ENCODE measurements around the gene PLEKHA7.
A peak's percentile ranks its signal among the peaks of the same experiment; 100 is the strongest.

The PLEKHA7 gene

DNA sequence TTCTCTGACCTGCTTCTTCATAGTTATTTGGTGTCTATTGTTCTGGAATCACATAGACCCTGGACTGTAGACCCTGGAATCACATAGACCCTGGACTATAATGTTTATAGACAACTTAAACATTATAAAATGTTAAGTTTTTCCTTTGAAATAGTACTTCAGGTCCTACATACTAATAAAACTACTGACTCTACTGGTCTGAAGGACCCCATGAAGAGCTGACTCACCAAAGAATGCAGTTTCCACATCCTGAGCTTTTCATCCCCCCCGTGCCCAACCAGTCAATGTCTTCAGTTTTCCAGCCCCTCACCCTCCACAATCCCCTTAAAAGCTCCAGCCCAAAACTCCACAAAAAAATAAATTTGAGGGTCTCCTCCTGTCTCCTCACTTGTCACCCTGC is 6.6 kb upstream of the PLEKHA7 start:
- FAIRE-seq = no peak

DNA sequence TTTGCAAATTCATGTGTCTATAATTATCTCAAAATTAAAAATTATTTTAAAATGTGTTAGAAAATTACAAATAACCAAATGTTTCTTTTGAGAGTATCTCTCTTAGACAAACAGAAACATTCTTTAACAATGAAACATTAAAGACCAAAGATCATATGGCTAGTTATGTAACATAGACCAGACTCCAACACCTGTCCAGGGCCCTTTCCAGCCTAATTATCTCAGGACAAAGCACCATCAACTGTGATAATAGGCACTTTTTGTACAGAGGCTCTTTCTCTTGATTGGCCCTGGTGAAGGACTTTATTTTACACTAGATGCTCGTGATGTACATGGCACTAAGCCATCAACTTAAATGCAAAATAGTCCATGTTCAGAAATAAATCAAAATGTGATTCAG is 5.0 kb upstream of the PLEKHA7 start:
- no peak for DNase-seq (ENCODE audit: insufficient read length)
- TF ChIP-seq POLR2AphosphoS5 (IDR thresholded peaks at IDR 0.05; ENCODE audit: low read depth, low read length) (no peak), TAF1 (IDR thresholded peaks at IDR 0.05; ENCODE audit: borderline replicate concordance, low read depth, low read length) (no peak), POLR2A (IDR thresholded peaks at IDR 0.05; ENCODE audit: low read depth, low read length) (no peak)
- no peak for FAIRE-seq

More for the DNA sequence above, 6.6 kb upstream of the PLEKHA7 start:
- TF ChIP-seq POLR2AphosphoS5 (IDR thresholded peaks at IDR 0.05; ENCODE audit: low read depth, low read length) (no peak), POLR2A (IDR thresholded peaks at IDR 0.05; ENCODE audit: low read depth, low read length) (no peak), TAF1 (IDR thresholded peaks at IDR 0.05; ENCODE audit: borderline replicate concordance, low read depth, low read length) (no peak)
- DNase-seq (ENCODE audit: insufficient read length) = no peak

DNA sequence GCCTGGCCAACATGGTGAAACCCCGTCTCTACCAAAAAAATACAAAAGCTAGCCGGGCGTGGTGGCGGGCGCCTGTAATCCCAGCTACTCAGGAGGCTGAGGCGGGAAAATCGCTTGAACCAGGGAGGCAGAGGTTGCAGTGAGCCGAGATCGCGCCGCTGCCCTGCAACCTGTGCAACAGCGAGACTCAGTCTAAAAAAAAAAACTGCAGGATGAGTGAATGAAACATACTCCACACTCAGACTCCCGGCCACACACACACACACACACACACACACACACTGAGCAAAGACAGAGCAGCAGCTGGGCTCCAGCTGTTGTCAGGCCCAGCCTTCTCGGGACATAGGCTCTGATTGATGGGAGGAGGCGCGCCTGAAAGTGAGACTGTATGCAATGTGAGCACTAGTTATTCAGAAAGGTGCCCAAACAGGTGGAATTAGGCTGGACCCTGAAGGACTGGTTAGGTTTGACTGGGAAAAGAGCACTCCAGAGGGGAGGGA is 1.5 kb upstream of the PLEKHA7 start:
- DNase-seq (ENCODE audit: insufficient read length) = no peak
- no peak for FAIRE-seq
- TF ChIP-seq POLR2A (IDR thresholded peaks at IDR 0.05; ENCODE audit: low read depth, low read length) (no peak), POLR2AphosphoS5 (IDR thresholded peaks at IDR 0.05; ENCODE audit: low read depth, low read length) (no peak), TAF1 (IDR thresholded peaks at IDR 0.05; ENCODE audit: borderline replicate concordance, low read depth, low read length) (no peak)

DNA sequence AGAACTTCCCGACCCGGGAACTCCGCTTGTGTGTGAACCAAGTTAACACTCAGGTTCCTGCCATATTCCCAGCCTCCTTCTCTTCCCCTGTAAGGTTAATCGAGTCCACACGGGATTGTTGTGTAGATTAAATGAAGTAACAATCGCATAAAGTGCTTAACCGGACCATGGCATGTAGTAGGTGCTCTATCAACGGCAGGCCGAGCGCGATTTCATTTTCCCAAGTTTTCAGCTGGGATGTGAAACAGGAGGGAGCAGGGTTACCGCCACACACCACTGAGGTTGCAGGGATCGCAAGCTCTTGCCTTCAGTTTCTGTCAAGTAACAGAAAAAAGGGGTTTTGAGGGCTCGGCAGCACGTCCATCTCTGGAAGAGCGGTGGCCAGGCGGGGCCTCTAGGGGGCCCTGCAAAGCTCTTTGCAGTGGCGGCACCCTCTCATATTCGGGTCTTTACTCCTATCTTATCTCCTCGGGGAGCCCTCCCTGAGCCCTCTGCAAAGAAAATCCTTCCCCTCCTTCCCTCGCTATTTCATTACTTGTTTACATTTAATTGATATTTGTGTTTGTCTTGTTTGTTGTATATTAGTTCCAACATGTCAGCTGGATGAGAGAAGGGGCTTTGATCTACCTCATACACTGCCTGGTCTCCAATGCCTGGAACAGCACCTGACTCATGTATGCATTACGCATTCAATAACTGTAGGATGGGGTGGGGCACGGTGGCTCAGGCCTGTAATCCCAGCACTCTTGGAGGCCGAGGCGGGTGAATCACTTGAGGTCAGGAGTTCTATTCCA is 816 bp upstream of the PLEKHA7 start:
- DNase-seq (ENCODE audit: insufficient read length) (peak; percentile 37), FAIRE-seq (peak; percentile 54)
- no peak for TF ChIP-seq POLR2AphosphoS5 (IDR thresholded peaks at IDR 0.05; ENCODE audit: low read depth, low read length)
- no peak for TF ChIP-seq POLR2A (IDR thresholded peaks at IDR 0.05; ENCODE audit: low read depth, low read length)
- TF ChIP-seq TAF1 (IDR thresholded peaks at IDR 0.05; ENCODE audit: borderline replicate concordance, low read depth, low read length) = no peak

DNA sequence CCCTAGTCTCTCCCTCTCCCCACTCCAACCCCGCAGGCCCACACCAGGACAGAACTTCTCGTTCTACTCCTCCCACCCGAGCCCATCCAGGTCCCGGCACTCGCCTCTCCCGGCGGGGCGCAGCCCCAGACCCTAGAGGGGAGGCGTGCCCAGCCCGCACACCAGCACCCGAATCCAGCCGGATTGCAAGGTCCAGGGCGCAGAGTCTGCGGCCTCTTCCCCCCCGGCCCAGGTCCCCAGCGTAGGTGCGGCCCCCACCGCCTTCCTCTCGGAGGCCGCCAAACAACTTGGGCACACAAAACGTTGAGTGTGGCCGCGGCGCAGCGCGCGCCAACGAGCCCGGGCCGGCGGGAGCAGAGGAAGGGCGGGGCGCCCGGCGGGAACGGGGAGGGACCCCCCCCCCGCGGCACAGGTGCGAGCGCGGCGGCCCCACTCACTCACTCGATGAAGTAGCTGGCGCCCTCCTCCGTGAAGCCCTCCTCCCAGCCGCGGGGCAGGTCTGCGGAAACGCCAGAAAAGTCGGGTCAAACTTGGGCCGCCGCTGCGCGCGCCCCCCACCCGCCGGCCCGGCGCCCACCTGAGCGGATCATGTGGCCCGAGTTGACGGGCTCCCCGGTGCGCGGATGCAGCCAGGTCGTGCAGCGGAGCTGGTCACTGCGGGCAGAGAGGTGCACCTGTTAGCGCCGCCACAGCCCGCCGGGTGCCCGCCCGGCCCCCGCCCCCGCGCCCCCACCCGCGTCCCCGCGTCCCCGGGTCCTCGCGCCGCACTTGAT is 480 bp downstream of the PLEKHA7 start:
- TF ChIP-seq POLR2A (IDR thresholded peaks at IDR 0.05; ENCODE audit: low read depth, low read length) (no peak), TAF1 (IDR thresholded peaks at IDR 0.05; ENCODE audit: borderline replicate concordance, low read depth, low read length) (no peak), POLR2AphosphoS5 (IDR thresholded peaks at IDR 0.05; ENCODE audit: low read depth, low read length) (no peak)
- FAIRE-seq (no peak), DNase-seq (ENCODE audit: insufficient read length) (peak; percentile 39)

DNA sequence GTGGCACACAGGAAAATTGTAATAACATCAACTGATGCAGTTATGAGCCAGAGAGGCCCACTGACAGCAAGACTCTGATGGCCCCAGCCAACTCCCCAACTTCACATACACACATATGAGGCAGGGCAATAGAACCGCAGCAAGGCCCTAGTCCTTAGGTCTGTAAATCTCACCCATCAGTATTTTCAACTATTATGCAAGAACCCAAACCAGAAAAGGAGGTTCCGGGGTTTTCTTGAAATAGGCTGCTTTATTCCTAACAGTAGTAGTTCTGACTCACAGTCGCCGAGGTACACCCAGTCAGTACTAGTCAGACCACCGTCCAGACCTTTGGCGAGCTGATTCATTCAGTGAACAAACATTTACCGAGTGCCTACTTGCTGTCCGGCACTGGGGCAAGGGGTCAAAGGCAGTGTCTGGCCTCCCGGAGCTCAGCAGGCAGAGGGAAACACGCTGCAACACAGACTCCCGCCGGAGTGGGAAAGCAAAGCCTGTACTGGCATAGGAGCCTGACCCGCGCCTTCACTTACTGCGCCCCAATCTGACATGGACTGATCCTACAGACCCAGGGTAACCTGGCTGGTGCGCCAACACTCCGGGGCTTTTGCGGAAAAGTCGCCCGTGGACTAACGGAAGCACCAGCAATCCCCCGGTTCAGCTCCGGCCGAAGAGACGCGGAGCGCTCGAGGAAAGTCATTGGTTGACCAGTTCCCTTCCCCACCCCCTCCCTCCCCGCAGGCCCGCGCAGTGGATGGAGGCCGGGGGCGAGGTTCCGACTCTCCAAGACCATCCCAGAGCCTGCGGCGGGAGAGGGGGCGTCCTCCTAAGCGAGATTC is 1.3 kb downstream of the PLEKHA7 start:
- FAIRE-seq = no peak
- no peak for DNase-seq (ENCODE audit: insufficient read length)
- TF ChIP-seq POLR2A (IDR thresholded peaks at IDR 0.05; ENCODE audit: low read depth, low read length) = no peak
- no peak for TF ChIP-seq TAF1 (IDR thresholded peaks at IDR 0.05; ENCODE audit: borderline replicate concordance, low read depth, low read length)
- no peak for TF ChIP-seq POLR2AphosphoS5 (IDR thresholded peaks at IDR 0.05; ENCODE audit: low read depth, low read length)

DNA sequence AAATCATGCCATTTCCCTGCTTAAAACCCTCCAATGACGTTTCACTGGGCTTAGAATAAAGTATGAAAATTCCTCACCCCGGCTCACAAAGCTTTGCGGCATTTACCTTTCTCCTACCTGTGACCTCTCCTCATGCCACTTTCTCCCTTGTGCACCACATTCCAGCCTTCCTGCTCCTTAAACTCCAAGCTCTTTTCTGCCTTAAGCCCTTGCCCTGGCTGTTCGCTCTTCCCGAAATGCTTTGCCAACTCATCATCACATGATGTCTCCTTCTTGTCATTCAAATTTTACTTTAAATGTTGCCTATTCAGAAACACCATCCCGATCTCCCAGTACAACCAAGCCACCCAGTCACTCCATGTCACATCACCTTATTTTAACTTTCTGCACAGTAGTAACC is 2.0 kb downstream of the PLEKHA7 start:
- no peak for TF ChIP-seq POLR2A (IDR thresholded peaks at IDR 0.05; ENCODE audit: low read depth, low read length)
- no peak for DNase-seq (ENCODE audit: insufficient read length)
- FAIRE-seq = no peak

DNA sequence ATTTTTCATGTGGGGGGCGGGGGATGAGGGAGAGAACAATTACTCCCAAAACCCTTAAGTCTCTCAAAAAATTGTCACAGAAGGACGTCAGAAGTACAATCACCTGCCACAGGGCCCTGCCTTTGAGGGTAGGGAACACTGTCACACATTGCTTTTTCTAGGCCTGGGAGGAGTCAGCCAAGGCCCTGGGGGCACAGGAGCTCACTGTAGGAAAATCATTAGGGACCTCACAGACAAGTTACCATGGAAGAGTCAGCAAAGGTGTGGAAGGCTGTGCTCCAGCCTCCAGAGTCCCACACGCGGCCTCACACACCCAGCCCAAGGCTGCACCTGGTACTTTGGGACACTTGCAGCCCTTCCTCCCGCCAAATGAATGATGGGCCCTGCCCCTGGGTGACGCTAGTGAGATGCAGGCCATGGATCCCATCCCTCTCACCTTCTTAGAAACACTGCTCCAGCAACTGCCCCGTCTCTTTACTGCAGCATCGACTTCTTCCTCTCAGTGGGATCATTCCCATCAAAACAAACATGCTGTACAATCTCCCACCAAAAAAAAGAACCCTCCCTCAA is 3.3 kb downstream of the PLEKHA7 start:
- TF ChIP-seq POLR2A (IDR thresholded peaks at IDR 0.05; ENCODE audit: low read depth, low read length) (no peak), TAF1 (IDR thresholded peaks at IDR 0.05; ENCODE audit: borderline replicate concordance, low read depth, low read length) (no peak), POLR2AphosphoS5 (IDR thresholded peaks at IDR 0.05; ENCODE audit: low read depth, low read length) (no peak)
- no peak for FAIRE-seq
- DNase-seq (ENCODE audit: insufficient read length) = no peak

DNA sequence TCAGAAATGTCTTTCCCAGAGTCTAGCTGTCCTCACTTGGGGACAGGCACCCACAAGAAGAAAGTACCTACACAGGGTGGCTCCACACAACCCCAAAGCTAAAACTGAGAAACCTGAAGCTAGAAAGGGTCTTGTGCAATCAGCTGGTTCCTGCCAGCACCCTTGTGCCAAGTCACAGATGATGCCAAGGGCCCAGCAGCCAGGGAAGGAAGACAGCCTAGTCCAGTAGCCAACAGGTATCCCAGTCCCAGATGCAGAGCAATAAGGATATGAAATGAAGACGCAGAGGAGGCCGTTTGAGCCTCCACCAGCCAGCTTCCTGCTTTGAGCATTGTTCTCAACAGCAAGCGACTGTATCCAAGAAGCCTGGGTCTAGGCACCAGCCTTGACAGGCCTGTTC is 6.1 kb downstream of the PLEKHA7 start:
- no peak for DNase-seq (ENCODE audit: insufficient read length)
- no peak for TF ChIP-seq POLR2AphosphoS5 (IDR thresholded peaks at IDR 0.05; ENCODE audit: low read depth, low read length)
- no peak for TF ChIP-seq POLR2A (IDR thresholded peaks at IDR 0.05; ENCODE audit: low read depth, low read length)
- FAIRE-seq = no peak

DNA sequence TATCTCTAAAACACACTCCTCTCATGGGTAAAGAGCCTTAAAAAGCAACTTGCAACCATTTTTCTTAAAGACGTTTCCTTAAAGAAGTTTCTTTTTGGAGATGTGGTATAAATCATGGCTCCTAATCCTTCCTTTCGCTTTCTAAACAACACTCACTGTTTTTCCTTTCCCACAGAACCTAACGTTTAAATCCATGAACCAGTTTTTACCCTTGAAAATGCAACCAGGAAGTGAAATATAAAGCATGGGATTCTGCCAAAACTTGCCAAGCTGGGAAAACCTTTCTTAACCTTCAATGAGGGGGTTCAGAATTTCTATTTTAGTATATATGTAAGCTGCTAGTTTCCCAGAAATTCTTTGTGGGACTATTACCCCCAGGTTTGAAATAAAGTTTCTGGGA is 8.6 kb downstream of the PLEKHA7 start:
- FAIRE-seq (no peak), DNase-seq (ENCODE audit: insufficient read length) (no peak)
- no peak for TF ChIP-seq POLR2A (IDR thresholded peaks at IDR 0.05; ENCODE audit: low read depth, low read length)
- no peak for TF ChIP-seq TAF1 (IDR thresholded peaks at IDR 0.05; ENCODE audit: borderline replicate concordance, low read depth, low read length)
- TF ChIP-seq POLR2AphosphoS5 (IDR thresholded peaks at IDR 0.05; ENCODE audit: low read depth, low read length) = no peak

All from GM12892 (cell line).